IMR-90 (cell line): ENCODE measurements around the gene APP. TPM values are rescaled to one million over a fixed set of nuclear protein-coding genes. Genes with fewer than 3 reads are reported as not detected.

ENCODE experiments used
- ATAC-seq: fragments of 200-7000 bp; cut with Tn5 transposase; 2 replicates; pipeline ENCODE4 v1.9.1; 2020; ENCODE audit warnings: low read depth, mild to moderate bottlenecking, moderate library complexity
- BruUV-seq: library from RNA; stranded (reverse); fragments of 400-500 nt; replicated peaks from 2 replicates; lab custom pipeline; 2021; lab: Mats Ljungman, UMichigan
- CTCF ChIA-PET: fragments of 300-600 bp; formaldehyde crosslinking; extraction: SDS; loops from one replicate; lab custom pipeline; 2021; ENCODE audit warnings: antibody characterized with exemption; lab: Yijun Ruan, JAX
- POLR2A ChIA-PET: fragments of 300-600 bp; sonication (Branson Sonifier 250); formaldehyde crosslinking; loops from one replicate; lab custom pipeline; 2022; ENCODE audit warnings: antibody characterized with exemption; ENCODE audit not compliant: unreplicated experiment; lab: Charles Lee
- DNase-seq: peaks from one replicate; pipeline ENCODE4 v3.0.0; 2013
- H2AFZ ChIP-seq: replicated peaks from 2 replicates; pipeline ENCODE3; 2013; ENCODE audit warnings: low read length, mild to moderate bottlenecking; ENCODE audit not compliant: poor library complexity
- H2AK5ac ChIP-seq: 2 replicates; pipeline ENCODE4 v1.6.1; 2013; ENCODE audit warnings: low read depth, low read length, inconsistent platforms
- H2AK9ac ChIP-seq: replicated peaks from 2 replicates; pipeline ENCODE3; 2013; ENCODE audit warnings: mild to moderate bottlenecking, low read depth, low read length, moderate library complexity; ENCODE audit not compliant: poor library complexity
- H2BK120ac ChIP-seq: 2 replicates; pipeline ENCODE4 v1.6.1; 2013; ENCODE audit warnings: low read depth, low read length, inconsistent platforms
- H2BK15ac ChIP-seq: 3 replicates; pipeline ENCODE4 v1.6.1; 2013; ENCODE audit warnings: low read depth, low read length, inconsistent platforms
- H2BK20ac ChIP-seq: 2 replicates; pipeline ENCODE4 v1.6.1; 2013; ENCODE audit warnings: low read depth, mild to moderate bottlenecking, inconsistent platforms, low read length, moderate library complexity
- H2BK5ac ChIP-seq: 2 replicates; pipeline ENCODE4 v1.6.1; 2013; ENCODE audit warnings: mild to moderate bottlenecking, low read depth, low read length, inconsistent platforms; ENCODE audit not compliant: poor library complexity, severe bottlenecking
- H3K14ac ChIP-seq: replicated peaks from 2 replicates; pipeline ENCODE4 v1.6.1; 2013; ENCODE audit warnings: low read depth, low read length, inconsistent platforms
- H3K18ac ChIP-seq: 2 replicates; pipeline ENCODE4 v1.6.1; 2013; ENCODE audit warnings: low read depth, low read length, control low read depth
- H3K23ac ChIP-seq: 2 replicates; pipeline ENCODE4 v1.6.1; 2013; ENCODE audit warnings: low read depth, low read length, inconsistent platforms
- H3K27ac ChIP-seq: 2 replicates; pipeline ENCODE4 v1.5.1; 2013; ENCODE audit warnings: mild to moderate bottlenecking, control low read depth, low read length; ENCODE audit not compliant: insufficient read depth
- H3K27me3 ChIP-seq: 2 replicates; pipeline ENCODE4 v1.6.1; 2013; ENCODE audit warnings: low read length; ENCODE audit not compliant: control insufficient read depth, insufficient read depth
- H3K36me3 ChIP-seq: 2 replicates; pipeline ENCODE4 v1.6.1; 2013; ENCODE audit warnings: low read length, mixed read lengths; ENCODE audit not compliant: control insufficient read depth, insufficient read depth
- H3K4ac ChIP-seq: 2 replicates; pipeline ENCODE4 v1.6.1; 2013; ENCODE audit warnings: low read depth, low read length, inconsistent platforms
- H3K4me1 ChIP-seq: 2 replicates; pipeline ENCODE4 v1.6.1; 2013; ENCODE audit warnings: low read length, mixed read lengths; ENCODE audit not compliant: control insufficient read depth, insufficient read depth
- H3K4me2 ChIP-seq: 2 replicates; pipeline ENCODE4 v1.6.1; 2013; ENCODE audit warnings: low read depth, mild to moderate bottlenecking, control low read depth, low read length, moderate library complexity
- H3K4me3 ChIP-seq: 2 replicates; pipeline ENCODE4 v1.5.1; 2013; ENCODE audit warnings: low read depth, mild to moderate bottlenecking, control low read depth, low read length, moderate library complexity; ENCODE audit not compliant: insufficient read depth
- H3K56ac ChIP-seq: 2 replicates; pipeline ENCODE4 v1.6.1; 2013; ENCODE audit warnings: low read length, inconsistent platforms; ENCODE audit not compliant: insufficient read depth; ENCODE audit errors: extremely low read depth
- H3K79me1 ChIP-seq, 2 experiments: 2 replicates each; pipeline ENCODE4 v1.6.1; 2013; ENCODE audit warnings: low read length in 2 of 2, inconsistent platforms in 1 of 2, low read depth in 1 of 2
- H3K9ac ChIP-seq: 2 replicates; pipeline ENCODE4 v1.6.1; 2013; ENCODE audit warnings: low read depth, low read length, control low read depth
- H3K9me1 ChIP-seq: 2 replicates; pipeline ENCODE4 v1.6.1; 2013; ENCODE audit warnings: low read length, inconsistent platforms; ENCODE audit not compliant: insufficient read depth
- H3K9me3 ChIP-seq: 2 replicates; pipeline ENCODE4 v1.6.1; 2013; ENCODE audit warnings: low read length; ENCODE audit not compliant: control insufficient read depth, insufficient read depth
- H4K20me1 ChIP-seq: 2 replicates; pipeline ENCODE4 v1.6.1; 2013; ENCODE audit warnings: low read length, inconsistent platforms; ENCODE audit not compliant: insufficient read depth
- H4K5ac ChIP-seq: 2 replicates; pipeline ENCODE4 v1.6.1; 2013; ENCODE audit warnings: mild to moderate bottlenecking, low read depth, low read length, control low read depth
- H4K8ac ChIP-seq, 2 experiments: 2 replicates each; pipeline ENCODE4 v1.6.1; 2013; ENCODE audit warnings: low read depth in 2 of 2, low read length in 2 of 2, control low read depth in 1 of 2, inconsistent platforms in 1 of 2
- H4K91ac ChIP-seq: 2 replicates; pipeline ENCODE4 v1.6.1; 2013; ENCODE audit warnings: low read depth, low read length, inconsistent platforms; ENCODE audit not compliant: insufficient read depth
- CEBPB ChIP-seq: IDR thresholded peaks from 2 replicates; pipeline ENCODE4 v1.6.1; 2012; ENCODE audit warnings: low read depth, low read length, improper control_type of control experiment
- MAZ ChIP-seq: IDR thresholded peaks from 2 replicates; pipeline ENCODE4 v1.6.1; 2012; ENCODE audit warnings: low read depth, mild to moderate bottlenecking, low read length, improper control_type of control experiment, moderate library complexity, borderline replicate concordance
- WGBS, 2 experiments: methylation state at CpG; one replicate each; pipeline versions ENCODE4 v1.1.5 to v1.1.7; 2013; ENCODE audit warnings: missing lambda C conversion rate in 2 of 2; ENCODE audit not compliant: insufficient read length in 1 of 2; ENCODE audit errors: extremely low coverage in 2 of 2; 5-methylcytosine and 5-hydroxymethylcytosine counted together
- dilution Hi-C: fragments of 300-500 bp; cut with HindIII; formaldehyde crosslinking; loops from one replicate; pipeline ENCODE4 v1.14.3; 2018; ENCODE audit warnings: low sequenced_read_pairs; ENCODE audit not compliant: unreplicated experiment
- in situ Hi-C: fragments of 300-500 bp; cut with MboI; formaldehyde crosslinking; loops from 3 replicates; pipeline ENCODE4 v1.14.3; 2019; ENCODE audit warnings: low sequenced_read_pairs, inconsistent platforms, mixed read lengths
- intact Hi-C: fragments of 100-400 bp; cut with micrococcal nuclease; formaldehyde crosslinking; loops from 2 replicates; pipeline ENCODE4 v1.10.0; 2022
- polyA plus RNA-seq, 3 experiments: library from polyadenylated mRNA; depleted of rRNA; stranded (reverse); fragments of >200 nt; gene quantifications; 2 replicates each; pipeline ENCODE4 v1.2.3, GENCODE V29; 2012; ENCODE audit warnings: low replicate concordance in 1 of 3
- total RNA-seq: library from RNA; depleted of rRNA; stranded (reverse); fragments of >200 nt; gene quantifications from 2 replicates; pipeline ENCODE4 v1.2.3, GENCODE V29; 2012
- TF ChIP-seq, protein P1 (sequence below): conservative IDR thresholded peaks from 2 replicates; pipeline ENCODE4 v1.5.1; 2012; ENCODE audit warnings: mild to moderate bottlenecking, low read depth, low read length, improper control_type of control experiment

The APP gene
- total and polyA plus RNA-seq, 2 of the 4 experiments (the other 2 are of a cell fraction) = 191 to 530 TPM

DNA sequence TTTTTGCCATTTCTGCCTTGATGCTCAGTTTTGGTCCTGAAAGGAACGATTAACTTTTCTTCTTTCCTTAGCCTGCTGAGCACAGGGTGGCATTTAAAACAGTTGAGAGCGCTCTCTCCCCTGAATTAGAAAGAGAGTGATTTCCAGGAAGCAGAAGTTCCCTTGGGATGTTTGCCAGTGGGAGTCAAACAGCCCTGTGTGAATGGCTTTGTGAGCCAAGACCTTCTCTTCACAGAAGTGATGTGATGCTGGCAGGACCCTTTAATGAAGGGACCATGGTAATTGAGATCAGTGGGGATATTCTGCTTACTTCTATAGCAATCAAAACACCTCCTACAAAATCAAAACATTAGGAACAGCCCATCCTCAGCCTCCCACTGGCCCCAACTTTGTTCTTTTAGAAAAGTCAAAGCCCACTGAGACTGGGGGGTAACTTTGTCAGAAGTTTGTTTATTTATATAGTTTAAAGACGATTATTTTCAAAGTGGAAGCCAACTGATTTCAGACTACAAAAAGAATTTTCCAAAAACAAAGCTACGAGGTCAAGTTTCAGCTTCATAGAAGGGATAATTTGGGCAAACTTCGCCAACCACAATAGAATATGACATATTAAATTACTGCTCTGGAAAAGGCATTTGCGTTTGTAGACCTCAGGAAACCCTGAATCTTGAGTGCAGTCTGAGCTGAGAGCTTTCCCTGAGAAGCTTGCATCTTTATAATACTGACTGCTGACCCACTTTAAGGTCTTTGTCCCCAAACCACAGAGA, 313.1 kb downstream of the APP start (continued):
- TF ChIP-seq, protein P1, sequence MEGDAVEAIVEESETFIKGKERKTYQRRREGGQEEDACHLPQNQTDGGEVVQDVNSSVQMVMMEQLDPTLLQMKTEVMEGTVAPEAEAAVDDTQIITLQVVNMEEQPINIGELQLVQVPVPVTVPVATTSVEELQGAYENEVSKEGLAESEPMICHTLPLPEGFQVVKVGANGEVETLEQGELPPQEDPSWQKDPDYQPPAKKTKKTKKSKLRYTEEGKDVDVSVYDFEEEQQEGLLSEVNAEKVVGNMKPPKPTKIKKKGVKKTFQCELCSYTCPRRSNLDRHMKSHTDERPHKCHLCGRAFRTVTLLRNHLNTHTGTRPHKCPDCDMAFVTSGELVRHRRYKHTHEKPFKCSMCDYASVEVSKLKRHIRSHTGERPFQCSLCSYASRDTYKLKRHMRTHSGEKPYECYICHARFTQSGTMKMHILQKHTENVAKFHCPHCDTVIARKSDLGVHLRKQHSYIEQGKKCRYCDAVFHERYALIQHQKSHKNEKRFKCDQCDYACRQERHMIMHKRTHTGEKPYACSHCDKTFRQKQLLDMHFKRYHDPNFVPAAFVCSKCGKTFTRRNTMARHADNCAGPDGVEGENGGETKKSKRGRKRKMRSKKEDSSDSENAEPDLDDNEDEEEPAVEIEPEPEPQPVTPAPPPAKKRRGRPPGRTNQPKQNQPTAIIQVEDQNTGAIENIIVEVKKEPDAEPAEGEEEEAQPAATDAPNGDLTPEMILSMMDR = no peak

DNA sequence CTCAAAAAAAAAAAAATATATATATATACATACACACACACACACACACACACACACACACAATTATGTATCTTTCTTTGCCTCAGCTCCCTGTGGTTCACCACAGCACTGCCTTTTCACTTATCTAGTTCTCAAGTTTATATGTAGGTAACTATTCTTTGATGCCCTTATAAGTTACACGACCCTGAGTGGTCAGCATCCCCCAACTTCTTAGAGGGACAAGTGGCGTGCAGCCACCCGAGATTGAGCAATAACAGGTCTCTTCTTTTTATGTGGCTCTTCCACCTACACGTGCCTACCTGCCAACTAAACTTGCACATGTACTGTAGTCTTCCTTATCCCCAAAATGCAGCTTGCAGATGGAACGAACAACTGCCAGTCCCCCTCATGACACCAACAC, 315.0 kb downstream of the APP start:
- H4K91ac ChIP-seq = no peak overlapping the region
- peaks cover 9% of the 10 kb centered on the region; the same call in 1 of the 2 replicates for H3K27me3 ChIP-seq
- no peak overlapping the region for H3K18ac ChIP-seq
- H3K4me2 ChIP-seq = no peak overlapping the region
- ChIA-PET CTCF (no interaction called here), POLR2A (no interaction called here)
- no peak overlapping the region for H2BK15ac ChIP-seq
- H2BK20ac ChIP-seq = no peak overlapping the region
- H4K5ac ChIP-seq = no peak overlapping the region
- no peak overlapping the region for H3K14ac ChIP-seq
- in situ Hi-C loops (no loop called here), dilution Hi-C loops (no loop called here), intact Hi-C loops (loop anchor here (5.0 kb wide), 1 partner anchor 238 kb away; no protein-coding TSS in a partner anchor)
- H2AK9ac ChIP-seq = no peak overlapping the region
- H3K23ac ChIP-seq = no peak overlapping the region
- H3K9me1 ChIP-seq = no peaks in the 10 kb centered on the region
- H3K4me3 ChIP-seq = no peak overlapping the region
- no peak overlapping the region for H3K27ac ChIP-seq
- WGBS, 2 experiments = no CpG with 5 or more reads among the region's 5 CpGs
- peaks cover 5% of the 10 kb centered on the region for H3K4me1 ChIP-seq
- no peak overlapping the region for H2BK5ac ChIP-seq
- H3K4ac ChIP-seq = no peak overlapping the region
- DNase-seq = no peak
- H2AFZ ChIP-seq = no peak overlapping the region
- H3K9ac ChIP-seq = no peak overlapping the region
- H3K79me1 ChIP-seq = no peaks in the 10 kb centered on the region
- peak; percentile 15; the same call in 1 of the 2 replicates for TF ChIP-seq CEBPB
- TF ChIP-seq, protein P1 = no peak
- no peak for TF ChIP-seq MAZ
- no peak overlapping the region for H3K56ac ChIP-seq
- peaks cover 5% of the 10 kb centered on the region; the same call in 1 of the 2 replicates for H3K9me3 ChIP-seq
- H3K36me3 ChIP-seq = no peaks in the 10 kb centered on the region
- BruUV-seq = no TSS peak
- H4K20me1 ChIP-seq = no peaks in the 10 kb centered on the region
- no peak overlapping the region for H2BK120ac ChIP-seq
- no peak overlapping the region for H4K8ac ChIP-seq
- ATAC-seq = no peak
- no peak overlapping the region for H2AK5ac ChIP-seq
